Heart left ventricle (tissue), 13 donors: ENCODE measurements around the gene CUL5.

Experiments
- CTCF ChIP-seq, 12 donors: fragments of 200-600 bp; sonication (generic) in 4 of 12; IDR thresholded peaks; one replicate each; pipeline versions ENCODE4 v1.5.0 to v1.8.0; 2018 to 2022; ENCODE audit warnings: antibody characterized with exemption in 12 of 12, mild to moderate bottlenecking in 5 of 12
- POLR2A ChIP-seq, 2 donors: fragments of 450-650 bp; IDR thresholded peaks; one replicate each; pipeline ENCODE4 v1.6.1; 2017; ENCODE audit warnings: antibody characterized with exemption in 2 of 2, mild to moderate bottlenecking in 2 of 2, moderate library complexity in 2 of 2
- donor health status: ischemic (EF 13 %, LVEDD 7.1; RV severe dilation, severe dysfunction).
- donor health status: DM: no; HTN: yes; CAD: no.
- donor health status: DM: no; HTN: no; CAD: no.
- donor health status: ischemic (EF 25% LVEDD 6.9; RV normal size, moderate dysfunction).
- donor health status: ischemic (EF 25% LVEDD 5.7; RV mildly dilated, moderate dysfunction).
- donor health status: ischemic (EF 35%, LVEDD 5.7; RV mildly dilated, moderate dysfunction).
- donor health status: nonischemic (EF 11% LVEDD 7.7; RV severe dilation, severe dysfunction).
- donor health status: DM: yes; HTN: yes; CAD: no.
- donor health status: PGD.
- donor health status: ischemic (EF 29% LVEDD 5.4; RV normal size, mild dysfunction).
- donor health status: nonischemic (EF 23%, LVEDD 6.1; RV moderate dilation, normal function).

DNA sequence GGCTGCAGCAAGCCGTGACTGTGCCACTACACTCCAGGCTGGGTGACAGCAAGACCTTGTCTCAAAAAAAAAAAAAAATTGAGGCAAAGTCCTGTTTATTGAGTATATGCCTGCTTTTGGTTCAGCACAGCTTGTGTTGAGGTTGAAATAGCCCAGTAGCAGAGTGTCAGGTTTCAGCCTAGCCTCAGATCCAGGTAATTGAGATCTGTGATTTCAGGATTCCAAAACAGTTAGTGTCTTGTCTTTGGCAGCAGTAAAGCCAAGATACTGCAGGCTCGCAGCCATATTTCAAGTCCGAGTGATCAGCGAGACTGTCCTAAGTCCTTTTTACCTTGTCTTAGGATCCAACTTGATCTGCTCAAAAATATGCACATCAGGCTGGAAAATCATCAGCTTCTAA lies 27.0 kb downstream of the CUL5 start:
- TF ChIP-seq POLR2A (IDR thresholded peaks at IDR 0.05) (no peak), CTCF (IDR thresholded peaks at IDR 0.05) (no peak)
